Colonic mucosa (tissue), 4 donors: ENCODE measurements around the gene HRH3. TPM values are rescaled to one million over a fixed set of nuclear protein-coding genes. Genes with fewer than 3 reads are reported as not detected.

Experiments used
- DNase-seq: peaks from one replicate; pipeline ENCODE4 v3.0.0-alpha.2; 2020
- H3K27ac ChIP-seq: fragments of 200-600 bp; one replicate; pipeline ENCODE4 v1.8.0; 2021
- H3K27me3 ChIP-seq: fragments of 200-600 bp; one replicate; pipeline ENCODE4 v1.8.0; 2021
- H3K36me3 ChIP-seq: fragments of 200-600 bp; one replicate; pipeline ENCODE4 v1.8.0; 2021
- H3K4me1 ChIP-seq: fragments of 200-600 bp; one replicate; pipeline ENCODE4 v1.8.0; 2021; ENCODE audit warnings: mild to moderate bottlenecking
- H3K4me3 ChIP-seq: fragments of 200-600 bp; one replicate; pipeline ENCODE4 v1.8.0; 2021
- H3K9ac ChIP-seq, 2 donors: one replicate each; pipeline ENCODE4 v1.7.0; 2013; ENCODE audit warnings: control low read depth in 2 of 2, low read depth in 2 of 2, low read length in 2 of 2
- H3K9me3 ChIP-seq: fragments of 200-600 bp; one replicate; pipeline ENCODE4 v1.8.0; 2021
- CTCF ChIP-seq: fragments of 200-600 bp; IDR thresholded peaks from one replicate; pipeline ENCODE4 v1.8.0; 2022; ENCODE audit warnings: antibody characterized with exemption, mild to moderate bottlenecking
- intact Hi-C: fragments of 100-400 bp; cut with DNase I; formaldehyde crosslinking; loops from one replicate; pipeline ENCODE4 v1.14.1; 2022
- total RNA-seq, 2 donors: library from RNA; stranded (reverse); fragmentation: NEBNext Ultra II Directional in 1 of 2; extraction: Animal tissue kit (Norgen Biotek cat#: 25700) in 1 of 2; gene quantifications; one replicate each; pipeline ENCODE4 v1.2.1, GENCODE V29; 2021
- donor health status: healthy.
- donor health status: DM: no; HTN: no; CAD: no.
- donor health status: DM: no; HTN: no; CAD: no.

The HRH3 gene
- total RNA-seq, 2 donors from 2014 or later: not detected

GRCh38 chr20:62216636-62217566 is 3.2 kb downstream of the HRH3 start:
- Histone ChIP-seq H3K4me1 (no peaks in the 10 kb centered on the region), H3K36me3 (no peaks in the 10 kb centered on the region), H3K27me3 (peaks cover 48% of the 10 kb centered on the region), H3K9ac (no peak overlapping the region), H3K4me3 (no peak overlapping the region), H3K27ac (no peak overlapping the region), H3K9me3 (no peaks in the 10 kb centered on the region)
- no peak for TF ChIP-seq CTCF
- intact Hi-C loops: no loop called here
- DNase-seq: no peak

GRCh38 chr20:62215991-62216635 is 4.0 kb downstream of the HRH3 start:
- Histone ChIP-seq H3K9ac (no peak overlapping the region), H3K4me1 (no peaks in the 10 kb centered on the region), H3K9me3 (no peaks in the 10 kb centered on the region), H3K36me3 (no peaks in the 10 kb centered on the region), H3K27ac (no peak overlapping the region), H3K4me3 (no peak overlapping the region), H3K27me3 (peaks cover 44% of the 10 kb centered on the region)
- DNase-seq: no peak
- intact Hi-C loops: no loop called here
- TF ChIP-seq CTCF: no peak

- peaks cover 42% of the 10 kb centered on the region for H3K27me3 ChIP-seq
- no peak for TF ChIP-seq CTCF
- H3K4me1 ChIP-seq: no peaks in the 10 kb centered on the region
- no peak overlapping the region for H3K9ac ChIP-seq
- no peak for DNase-seq
- H3K4me3 ChIP-seq: no peak overlapping the region
- H3K9me3 ChIP-seq: no peaks in the 10 kb centered on the region
- H3K27ac ChIP-seq: no peak overlapping the region
- no peaks in the 10 kb centered on the region for H3K36me3 ChIP-seq
- intact Hi-C loops: no loop called here
Measured at GRCh38 chr20:62215020-62215990, 4.8 kb downstream of the HRH3 start.

- Histone ChIP-seq H3K9me3 (no peaks in the 10 kb centered on the region), H3K27me3 (peaks cover 41% of the 10 kb centered on the region), H3K4me3 (no peak overlapping the region), H3K27ac (no peak overlapping the region), H3K4me1 (no peaks in the 10 kb centered on the region), H3K36me3 (no peaks in the 10 kb centered on the region), H3K9ac (no peak overlapping the region)
- intact Hi-C loops: no loop called here
- DNase-seq: no peak
- TF ChIP-seq CTCF: no peak
Measured at GRCh38 chr20:62214067-62214466, 6.0 kb downstream of the HRH3 start.

- H3K27me3 ChIP-seq: peaks cover 23% of the 10 kb centered on the region
- no peaks in the 10 kb centered on the region for H3K36me3 ChIP-seq
- TF ChIP-seq CTCF: no peak
Measured at GRCh38 chr20:62212299-62212698, 7.8 kb downstream of the HRH3 start.

More at GRCh38 chr20:62212299-62212698, 7.8 kb downstream of the HRH3 start:
- no peaks in the 10 kb centered on the region for H3K4me1 ChIP-seq
- no peak overlapping the region for H3K4me3 ChIP-seq
- no peaks in the 10 kb centered on the region for H3K9me3 ChIP-seq
- intact Hi-C loops: no loop called here
- H3K27ac ChIP-seq: no peak overlapping the region
- H3K9ac ChIP-seq: no peak overlapping the region
- no peak for DNase-seq
